AML-193 (cell line): ENCODE results near the gene TBX15.

Source experiments
- DNase-seq, 2 experiments: peaks; one replicate each; lab custom pipeline; 2025; lab: John Stamatoyannopoulos, UW

TBX15 gene

DNA sequence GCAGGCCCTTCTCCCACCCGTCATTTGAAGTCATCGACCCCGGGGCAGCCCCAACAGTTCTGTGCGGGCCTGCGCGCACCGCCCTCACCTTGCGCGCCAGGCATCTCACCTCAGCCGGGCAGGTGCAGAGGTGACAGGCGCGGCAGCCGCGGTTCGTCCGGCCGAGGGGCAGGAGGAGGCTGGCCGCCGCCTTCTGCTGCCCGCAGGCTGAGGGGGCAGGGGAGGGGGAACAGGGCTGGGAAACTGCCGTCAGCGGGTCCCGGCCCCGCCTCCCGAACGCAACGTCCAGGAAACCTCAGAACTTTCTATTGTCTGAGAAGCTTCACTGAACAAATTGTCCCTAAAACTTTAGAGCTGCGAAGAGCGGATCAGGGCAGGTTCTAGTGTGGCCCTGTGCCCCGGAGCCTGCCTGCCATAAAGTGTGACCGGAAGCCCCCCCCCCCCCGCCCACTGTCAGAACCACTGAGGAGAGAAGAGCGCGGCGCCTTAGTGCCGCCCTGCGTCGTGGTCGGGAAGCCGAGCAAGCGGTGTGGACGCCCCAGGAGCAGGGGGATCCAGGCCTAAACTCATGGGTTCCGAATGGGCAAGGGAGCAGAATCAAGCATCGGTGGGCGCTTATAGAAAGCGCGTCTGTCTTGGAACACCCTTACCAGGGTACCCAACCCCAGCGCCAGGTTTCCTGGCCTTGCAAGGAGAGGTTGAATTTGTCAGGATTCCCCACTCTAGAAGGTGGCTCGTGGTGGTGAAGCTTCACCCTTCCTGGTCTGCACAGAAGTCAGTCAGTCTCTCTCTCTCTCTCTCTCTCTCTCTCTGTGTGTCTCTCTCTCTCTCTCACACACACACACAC, 13.3 kb upstream of the TBX15 start:
- DNase-seq, result no peak

DNA sequence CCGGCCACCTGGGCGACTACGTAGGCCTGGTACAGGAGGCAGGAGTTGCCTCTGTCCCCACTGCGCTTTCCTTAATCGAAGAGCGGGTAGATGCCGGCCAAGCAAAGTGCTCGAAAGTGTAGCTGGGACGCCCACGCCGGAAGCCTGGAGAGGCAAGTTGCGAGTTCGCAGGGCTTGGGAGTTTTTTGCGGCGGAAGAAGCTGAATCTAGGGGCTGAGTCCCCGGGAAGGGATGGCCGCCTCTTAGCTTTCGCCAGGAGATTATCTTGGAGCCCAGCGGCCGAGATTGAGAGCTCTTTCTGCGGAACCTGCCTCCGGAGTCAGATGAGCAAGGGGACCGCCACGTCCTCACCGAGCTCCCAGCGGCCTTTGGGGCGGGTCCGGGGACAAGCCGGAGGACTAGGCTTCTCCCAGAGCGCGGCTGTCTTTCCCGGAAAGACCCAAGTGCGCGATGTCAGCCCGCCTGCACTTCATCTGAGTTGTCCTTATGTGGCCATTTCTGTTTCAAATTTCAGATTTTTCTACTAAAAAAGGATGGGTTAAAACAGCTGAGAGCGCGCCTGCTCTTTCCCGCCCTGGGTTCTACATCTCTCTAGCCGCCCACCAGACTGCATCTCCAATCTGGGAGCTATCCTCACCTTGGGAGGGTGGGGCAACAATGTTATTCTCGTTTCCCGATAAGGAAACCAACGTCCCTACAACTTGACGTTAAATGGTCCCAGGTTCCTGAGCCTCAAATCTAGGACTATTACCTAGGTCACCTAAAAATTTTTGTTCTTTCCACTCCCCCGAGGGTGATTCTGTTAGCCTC, 12.4 kb upstream of the TBX15 start:
- DNase-seq, result no peak

DNA sequence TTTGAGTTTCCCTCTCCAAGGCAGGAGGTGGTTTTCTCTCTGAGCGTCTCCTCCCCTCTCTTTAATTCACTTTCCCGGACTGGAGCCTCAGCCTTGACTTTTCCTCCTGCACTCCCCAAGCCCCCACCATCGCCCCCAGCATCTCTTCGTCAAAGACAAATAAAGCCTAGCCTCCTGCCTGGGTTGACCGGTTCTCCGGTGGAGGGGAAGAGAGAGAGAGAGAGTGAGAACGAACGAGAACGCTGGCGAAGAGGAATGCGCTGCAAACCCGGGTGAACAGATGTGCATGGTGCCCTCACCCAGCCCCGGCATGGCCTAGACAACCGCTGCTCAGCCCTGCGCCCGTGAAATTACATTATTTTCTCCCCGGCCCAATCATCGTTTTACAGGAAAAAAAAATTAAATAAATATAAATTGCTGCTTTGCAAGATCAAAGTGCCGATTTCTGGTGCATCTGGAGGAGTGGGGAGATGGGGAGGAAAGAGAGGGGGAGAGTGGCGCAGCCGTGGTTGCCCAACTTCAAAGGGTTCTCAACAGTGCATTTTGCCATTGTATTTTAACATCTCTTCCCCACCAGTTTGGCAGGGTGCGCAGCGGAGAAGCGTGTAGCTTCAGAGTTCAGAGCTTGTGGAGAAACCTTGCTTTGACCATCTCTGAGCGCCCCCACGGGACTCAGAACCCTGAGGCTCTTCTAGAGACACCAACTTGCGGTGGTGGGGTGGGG, 11.4 kb upstream of the TBX15 start:
- no peak for DNase-seq

DNA sequence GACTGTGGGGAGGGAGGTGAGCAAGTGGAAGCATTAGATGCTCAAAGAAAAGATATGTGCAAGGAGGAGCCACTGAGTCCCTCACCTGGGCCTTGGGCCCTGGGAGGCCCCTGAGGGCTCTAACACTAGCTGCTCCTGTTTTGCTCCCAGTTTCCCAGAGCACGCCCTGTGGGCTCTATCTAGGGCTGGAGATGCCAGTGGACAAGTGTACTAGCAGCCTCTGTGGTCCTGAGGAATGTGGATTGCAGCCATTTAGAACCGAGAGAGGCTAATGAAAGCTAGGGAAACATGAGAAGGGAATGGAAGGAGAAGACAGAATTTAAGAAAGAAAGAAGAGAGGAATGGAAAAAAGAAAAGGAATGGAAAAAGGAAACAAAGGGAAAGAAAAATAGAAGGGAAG, 10.0 kb upstream of the TBX15 start:
- DNase-seq, result no peak

DNA sequence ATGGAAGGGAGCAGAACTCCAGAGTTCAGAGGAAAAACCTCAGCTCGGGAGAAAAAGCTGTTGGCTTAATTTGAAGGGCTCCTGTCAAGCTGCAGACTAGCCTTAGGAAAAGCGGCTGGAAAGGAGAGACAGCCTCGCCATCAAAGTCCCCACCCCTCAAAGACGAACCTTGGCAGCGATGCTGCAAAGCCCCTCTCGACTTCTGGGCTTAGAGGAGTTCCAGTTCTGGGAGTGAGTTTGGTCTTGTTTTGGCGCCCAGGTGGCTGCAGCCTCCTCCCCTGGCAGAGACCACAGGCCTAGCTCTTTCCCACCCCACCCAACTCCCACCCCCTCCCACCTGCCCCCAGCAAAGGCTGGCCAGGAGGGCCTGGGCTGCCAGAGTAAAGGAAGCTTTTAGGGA, 9.1 kb upstream of the TBX15 start:
- DNase-seq, result no peak

DNA sequence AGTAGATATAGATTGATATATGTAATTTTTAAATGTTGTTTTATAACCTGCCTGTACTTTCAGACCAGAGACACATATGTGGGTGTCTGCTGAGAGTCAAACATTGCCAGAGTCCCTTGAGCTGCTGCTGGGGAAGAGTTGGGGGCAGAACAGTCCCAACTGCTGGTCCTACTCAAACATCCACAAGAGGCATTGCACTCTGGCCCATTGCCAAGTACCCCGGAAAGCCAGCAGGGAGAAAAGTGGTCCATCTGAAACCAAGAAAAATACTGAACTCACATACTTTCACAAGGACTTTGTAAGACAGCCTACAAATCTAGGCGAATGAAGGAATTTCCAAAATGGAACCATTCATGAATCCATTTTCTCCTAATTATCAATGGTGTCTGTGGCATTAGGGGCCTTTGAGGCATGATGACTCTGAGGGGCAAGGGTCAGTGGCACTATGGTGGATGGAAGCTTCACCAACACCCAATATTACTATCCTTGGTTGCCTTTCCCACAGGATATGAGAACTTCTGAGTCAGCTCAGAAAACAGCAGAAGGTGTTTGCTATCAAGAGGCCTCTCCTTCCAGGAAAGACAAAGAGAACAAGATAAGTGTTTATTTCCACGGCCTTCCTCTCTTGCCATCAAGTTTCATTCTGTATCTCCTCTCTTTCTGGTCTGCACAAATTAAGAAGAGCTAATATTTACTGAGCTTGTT, 7.3 kb upstream of the TBX15 start:
- DNase-seq, result no peak

DNA sequence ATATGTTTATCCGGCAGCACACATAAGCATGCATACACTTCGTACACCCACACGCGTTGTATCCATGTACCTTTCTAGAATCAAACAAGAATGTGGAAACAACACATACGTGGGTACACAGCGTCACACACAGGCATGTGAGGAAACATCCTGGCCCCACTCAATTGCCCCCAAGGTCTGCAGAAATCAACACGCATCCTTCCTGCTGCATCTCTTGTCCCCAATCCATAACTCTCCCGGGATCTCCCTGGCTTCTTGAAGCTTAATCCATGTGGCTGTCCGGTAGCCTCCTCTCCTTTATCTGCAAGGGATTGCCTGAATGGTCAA, 5.5 kb upstream of the TBX15 start:
- DNase-seq, result no peak

DNA sequence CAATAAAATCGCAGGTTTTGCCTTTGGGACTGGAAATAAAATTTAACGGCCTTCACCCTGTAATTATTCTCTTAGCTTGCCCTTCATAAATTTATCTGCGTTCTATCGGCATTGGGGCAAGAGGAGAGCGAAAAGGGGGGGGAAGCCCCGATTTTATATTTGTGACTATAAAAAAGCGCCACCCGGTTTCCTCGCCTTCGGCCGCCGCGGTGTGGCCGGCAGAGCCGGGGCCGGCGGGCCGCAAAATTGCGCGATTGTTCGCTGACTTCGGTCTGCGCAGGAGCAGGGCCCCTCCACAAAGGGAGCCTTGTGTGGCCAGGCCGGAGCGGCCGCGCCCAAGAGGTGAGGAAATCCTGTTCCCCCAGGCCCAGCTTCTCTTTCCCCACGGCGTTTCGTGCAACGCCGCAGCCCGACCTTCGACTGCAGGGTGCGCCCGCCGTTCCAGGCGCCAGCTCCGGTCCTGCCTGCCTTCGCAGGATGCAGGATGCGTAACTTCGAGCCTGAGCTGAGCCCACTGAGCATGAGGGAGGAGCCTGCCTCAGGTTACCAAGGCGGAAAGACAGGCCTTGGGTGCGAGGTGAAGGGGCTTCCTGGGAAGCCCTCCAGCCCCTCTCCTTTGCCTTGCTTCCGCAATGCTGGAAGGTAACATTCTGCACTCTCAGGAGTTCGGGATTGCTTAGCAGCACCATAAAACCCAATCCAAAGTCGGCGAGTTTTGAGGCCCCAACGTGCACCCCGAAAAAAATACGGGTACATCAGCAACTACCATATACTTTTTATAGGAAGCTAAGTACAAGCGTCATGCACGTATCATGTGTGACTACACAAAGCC, 4.9 kb upstream of the TBX15 start:
- no peak for DNase-seq

DNA sequence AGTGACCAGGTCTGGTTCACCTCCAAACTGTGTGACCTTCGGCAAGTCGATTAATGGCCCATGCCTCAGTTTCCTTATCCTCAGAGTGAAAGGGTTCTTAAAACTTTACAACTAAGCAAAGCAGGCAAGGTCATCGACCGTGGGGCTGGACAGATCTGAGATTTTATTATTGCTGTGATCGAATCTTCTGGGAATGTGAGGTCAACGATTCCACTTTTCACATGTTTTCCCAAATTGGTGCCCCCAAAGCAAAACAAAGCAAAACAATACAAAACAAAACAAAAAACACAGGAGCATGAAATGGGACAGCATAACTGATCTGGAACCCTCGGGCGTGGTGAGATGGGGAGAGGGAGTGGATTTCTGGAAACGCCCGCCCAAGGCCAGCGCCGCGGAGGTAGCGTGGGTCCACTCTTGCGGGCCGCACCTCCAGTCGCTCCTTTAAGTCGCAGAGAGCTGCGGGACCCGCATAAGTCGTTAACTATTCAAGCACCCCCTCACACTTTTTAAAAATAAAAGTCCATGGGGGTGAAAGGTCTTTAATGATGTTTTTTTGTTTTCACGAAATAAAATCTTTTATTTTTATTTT, 4.2 kb upstream of the TBX15 start:
- DNase-seq, result no peak

DNA sequence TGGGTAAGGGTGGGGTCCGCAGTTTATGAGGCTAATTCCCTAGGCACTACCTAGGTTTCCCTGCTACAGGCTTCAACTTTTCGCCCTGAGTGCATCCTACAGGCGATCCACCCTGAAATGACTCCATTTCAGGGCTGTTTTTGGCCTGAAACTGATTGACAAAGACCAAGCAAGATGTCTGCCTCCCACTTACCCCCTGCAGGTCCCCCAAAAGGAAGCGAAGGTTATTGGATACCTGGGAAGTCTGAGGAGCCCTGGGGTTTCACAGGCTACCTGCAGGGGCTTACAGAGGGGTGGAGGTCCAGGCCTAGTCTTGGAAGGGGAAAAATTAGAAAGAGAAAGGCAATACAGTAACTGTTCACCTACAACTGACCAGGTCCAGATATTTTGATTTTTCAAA, 3.3 kb upstream of the TBX15 start:
- DNase-seq, result no peak

DNA sequence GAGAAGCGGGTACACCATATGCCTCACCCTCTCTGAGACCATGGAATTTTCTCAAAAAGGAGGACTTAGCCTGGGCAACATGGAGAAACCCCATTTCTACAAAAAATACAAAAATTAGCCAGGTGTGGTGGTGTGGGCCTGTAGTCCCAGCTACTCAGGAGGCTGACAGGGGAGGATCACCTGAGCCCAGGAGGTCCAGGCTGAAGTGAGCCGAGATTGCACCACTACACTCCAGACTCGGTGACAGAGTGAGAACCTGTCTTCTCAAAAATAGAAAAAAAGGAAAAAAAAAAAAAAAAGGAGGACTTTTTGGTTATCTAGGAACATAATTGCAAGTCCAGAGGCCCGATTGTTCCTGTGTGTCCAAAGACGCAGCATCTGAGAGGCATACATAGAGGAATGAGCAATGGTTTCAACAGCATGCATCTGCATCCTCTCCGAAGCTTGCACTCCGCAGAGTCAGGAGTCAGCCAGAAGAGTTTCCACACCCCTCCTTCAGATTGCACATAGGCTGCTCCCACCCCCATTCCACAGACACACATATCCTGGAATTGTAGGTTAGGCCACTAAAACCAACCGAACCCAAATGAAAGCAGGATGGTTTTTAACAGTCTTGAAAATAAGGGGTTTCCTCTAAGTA, 2.5 kb upstream of the TBX15 start:
- DNase-seq, result no peak

DNA sequence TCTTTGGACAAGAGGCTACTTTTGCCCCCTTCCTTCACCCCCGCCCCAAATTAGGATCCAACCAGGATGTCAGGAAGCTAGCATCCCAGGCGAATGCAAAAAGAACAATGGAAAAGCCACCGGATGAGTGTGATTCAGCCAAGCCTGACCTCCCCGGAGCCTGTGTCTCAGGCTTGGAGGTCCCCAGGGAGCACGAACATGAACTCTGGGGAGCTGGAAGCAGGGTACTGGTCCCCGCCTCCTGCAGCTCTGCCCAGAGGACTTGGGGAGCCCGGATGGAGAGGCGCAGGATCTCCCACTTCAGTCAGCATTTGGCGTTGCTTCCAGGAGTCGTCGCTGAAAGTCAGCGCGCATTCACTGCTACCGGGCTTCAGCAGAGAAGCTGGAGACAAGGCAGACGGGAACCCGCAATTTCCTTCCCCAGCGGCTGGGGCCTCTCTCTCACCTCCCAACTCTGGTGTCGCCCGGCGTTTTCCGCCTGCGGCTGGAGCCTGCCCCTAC, 1.8 kb upstream of the TBX15 start:
- no peak for DNase-seq

DNA sequence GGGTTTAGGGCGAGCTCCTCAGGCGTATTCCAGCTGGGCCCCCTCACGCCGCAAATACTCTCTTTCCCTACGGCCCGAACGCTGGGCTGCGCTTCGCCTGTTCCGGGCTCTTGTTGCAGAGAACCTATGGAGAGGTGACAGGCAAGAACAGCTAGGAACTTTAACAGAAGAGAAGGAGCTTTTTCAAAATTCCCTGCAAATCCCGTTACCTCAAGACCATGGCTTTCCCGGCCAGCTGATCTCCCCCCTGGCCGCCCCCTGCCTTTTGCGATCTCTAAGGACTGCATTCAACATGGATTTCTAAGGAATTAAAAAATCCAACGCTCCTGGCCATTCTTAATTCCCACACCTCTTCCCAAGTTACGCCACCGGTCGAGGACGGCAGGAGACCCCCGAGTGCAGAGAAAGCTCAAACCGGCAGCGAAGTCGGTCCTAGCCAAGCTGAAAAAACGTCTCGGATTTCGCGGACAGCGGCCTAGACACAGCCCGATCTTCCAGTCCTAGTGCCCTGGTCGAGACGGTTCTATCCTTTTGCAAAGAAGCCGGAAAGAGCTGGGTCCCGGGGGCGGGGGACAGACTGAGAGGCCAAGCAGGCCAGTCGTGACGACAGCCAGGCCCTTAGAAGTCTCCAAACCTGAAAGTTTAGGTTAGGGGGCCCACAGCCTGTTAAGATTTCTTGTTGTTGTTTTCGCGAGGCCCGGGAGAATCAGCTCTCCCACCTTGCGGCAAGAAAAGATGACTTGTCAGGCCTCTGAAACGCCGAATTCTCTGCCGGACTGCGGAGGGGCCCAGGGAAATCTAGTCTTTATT, 1.1 kb upstream of the TBX15 start:
- DNase-seq, result no peak

DNA sequence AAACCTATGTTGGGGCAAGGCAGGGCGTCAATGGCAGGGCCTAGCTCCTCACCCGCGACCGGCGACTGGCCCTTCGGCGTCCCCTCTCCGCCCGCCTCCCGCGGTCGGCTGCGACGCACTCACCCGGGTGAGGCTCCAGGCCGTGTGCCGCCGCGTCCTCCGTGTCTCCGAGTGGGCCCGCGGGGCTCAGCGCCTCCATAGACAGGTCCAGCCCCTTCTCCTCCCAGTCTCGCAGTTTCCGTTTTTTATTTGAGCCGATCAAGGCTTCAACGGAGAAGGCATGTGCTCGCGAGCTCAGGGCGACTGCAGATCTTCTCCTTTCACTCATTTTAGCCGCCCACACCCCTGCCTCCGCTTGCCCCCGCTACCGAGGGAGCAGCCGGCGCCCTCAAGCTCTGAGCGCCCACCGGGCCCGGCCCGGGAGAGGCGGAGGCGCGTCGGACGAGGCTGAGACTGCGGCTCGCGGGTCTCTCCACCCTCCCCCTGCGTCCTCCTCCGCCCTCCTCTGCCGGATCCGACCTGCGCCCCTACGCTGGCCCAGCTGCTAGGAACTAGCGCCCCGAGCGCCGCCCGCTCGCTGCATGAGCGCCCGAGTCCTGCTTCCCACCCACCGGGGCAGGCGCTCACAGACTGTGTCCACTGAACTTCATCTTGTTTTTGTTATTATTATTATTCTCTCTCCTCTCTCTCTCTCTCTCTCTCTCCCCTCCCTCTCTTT, 516 bp downstream of the TBX15 start:
- DNase-seq, result no peak

DNA sequence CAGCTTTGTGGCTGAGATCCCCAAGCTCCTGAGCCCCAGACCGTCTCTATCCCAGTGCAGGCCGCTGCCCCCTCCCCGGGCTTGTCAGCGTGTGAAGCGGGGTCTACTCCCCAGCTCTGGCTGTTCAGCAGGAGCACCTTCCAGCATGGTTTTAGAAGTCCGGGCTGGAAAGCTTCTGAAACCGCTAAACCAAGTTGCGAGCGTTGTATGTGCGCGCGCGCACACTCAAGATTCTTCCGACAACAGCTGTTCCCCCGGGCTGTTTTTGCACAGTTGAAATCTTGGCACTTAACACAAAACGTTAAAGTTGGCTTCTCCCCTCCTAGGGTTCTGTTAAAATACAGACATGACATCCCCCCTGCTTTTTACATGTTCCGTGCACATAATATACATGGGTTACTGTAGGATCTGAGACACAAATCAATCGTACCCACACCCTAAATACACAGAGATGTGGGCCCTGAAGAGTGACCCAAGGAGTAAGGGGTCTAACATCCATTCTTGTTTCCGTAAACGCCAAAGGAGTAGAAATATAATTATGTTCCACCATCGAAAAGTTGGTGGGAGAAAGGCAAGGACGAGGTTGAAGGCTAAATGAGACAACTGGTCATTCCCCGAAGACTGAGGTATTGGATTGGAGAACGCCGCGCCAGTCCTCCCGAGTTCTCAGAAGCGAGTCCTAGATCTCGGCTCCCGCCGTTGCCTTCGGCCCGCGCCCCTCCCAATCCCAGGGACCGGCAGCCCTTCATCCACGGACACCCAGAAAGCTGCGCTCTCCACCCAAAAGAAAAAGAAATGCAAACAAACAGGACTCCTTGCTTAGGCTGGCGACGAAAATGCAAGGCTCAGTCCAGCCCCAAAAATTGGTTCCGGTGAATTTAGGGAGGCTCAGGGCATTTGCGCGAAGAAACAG, 1.3 kb downstream of the TBX15 start:
- DNase-seq, result no peak

DNA sequence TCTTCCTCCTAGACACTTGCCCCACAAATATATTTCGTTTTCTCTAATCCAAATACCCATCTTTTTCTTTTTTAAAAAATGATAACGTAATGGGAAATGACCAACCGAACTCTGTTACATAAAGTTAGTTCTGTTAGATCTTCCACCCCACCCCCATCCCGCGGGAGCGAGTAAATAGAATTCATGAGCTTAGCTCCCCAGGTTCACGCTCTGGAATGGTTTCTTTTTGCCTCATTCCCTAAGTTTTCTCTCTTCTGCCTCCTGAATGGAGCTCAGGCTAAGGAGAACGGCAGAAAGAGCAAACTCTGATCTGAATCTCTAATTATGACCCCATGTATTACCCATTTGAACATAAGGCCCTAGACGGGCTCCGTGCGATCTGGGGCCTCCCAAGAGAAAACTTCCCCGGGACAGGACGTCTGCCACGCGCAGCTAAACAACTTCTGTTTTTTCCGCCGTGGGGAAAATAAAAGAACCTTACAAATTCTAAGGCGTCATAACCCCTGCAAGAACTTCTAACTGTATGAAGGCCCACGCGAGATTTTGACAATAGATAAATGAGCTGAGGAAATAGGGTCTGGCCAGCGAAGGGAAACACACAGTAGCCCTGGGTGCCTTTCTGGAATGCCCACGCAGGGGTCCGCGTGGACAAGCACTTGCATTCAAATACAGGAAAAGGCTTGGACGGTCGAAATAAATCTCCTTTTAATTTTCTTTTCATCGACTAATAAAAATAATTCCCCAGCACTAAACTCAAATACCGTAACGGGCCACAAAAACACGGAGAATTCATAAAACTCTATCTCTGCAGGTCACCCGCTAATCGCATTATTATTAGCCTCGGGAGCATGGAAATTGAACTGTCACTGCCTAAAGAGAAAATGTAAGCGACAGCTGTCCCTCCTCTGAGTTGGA, 2.2 kb downstream of the TBX15 start:
- DNase-seq, result no peak
